Tibial nerve (tissue), 4 donors: ENCODE results near the gene TSEN54.

Source experiments
- EP300 ChIP-seq, 2 donors: sonication (generic); formaldehyde crosslinking; IDR thresholded peaks; one replicate each; pipeline ENCODE4 v1.6.1; 2017; ENCODE audit warnings: antibody characterized with exemption in 2 of 2, mild to moderate bottlenecking in 1 of 2
- POLR2A ChIP-seq, 2 donors: fragments of 450-650 bp; IDR thresholded peaks; one replicate each; pipeline ENCODE4 v1.6.1; 2017; ENCODE audit warnings: antibody characterized with exemption in 2 of 2, mild to moderate bottlenecking in 2 of 2, moderate library complexity in 2 of 2
- TF ChIP-seq, protein P1 (sequence below), 5 experiments: fragments of 200-600 bp in 3 of 5; fragments of 450-650 bp in 2 of 5; sonication (generic) in 3 of 5; IDR thresholded peaks; one replicate each; pipeline ENCODE4 v1.5.1; 2016 to 2019; ENCODE audit warnings: antibody characterized with exemption in 5 of 5, mild to moderate bottlenecking in 3 of 5, moderate library complexity in 2 of 5

DNA sequence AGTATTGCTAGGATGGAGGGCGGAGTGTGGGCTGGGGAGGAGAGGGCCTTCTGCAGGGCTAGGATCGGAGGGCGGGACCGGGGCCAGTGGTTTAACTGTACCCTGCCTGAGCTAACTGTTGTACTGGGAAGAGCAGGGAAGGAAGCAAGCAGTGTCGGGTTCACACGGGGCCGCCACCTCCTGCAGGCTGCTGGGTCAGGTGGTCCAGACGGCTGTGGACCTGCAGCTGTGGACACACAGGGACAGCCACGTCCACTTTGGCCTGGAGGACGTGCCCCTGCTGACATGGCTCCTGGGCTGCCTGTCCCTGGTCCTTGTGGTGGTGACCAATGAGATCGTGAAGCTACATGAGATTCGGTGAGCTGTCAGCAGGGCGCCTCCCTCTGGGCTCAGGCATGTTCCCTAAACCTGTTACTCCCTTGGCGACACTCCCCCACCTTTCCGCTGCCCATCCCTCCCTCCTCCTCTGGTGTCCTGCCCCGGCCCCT, 17.6 kb upstream of the TSEN54 start:
- TF ChIP-seq, protein P1, sequence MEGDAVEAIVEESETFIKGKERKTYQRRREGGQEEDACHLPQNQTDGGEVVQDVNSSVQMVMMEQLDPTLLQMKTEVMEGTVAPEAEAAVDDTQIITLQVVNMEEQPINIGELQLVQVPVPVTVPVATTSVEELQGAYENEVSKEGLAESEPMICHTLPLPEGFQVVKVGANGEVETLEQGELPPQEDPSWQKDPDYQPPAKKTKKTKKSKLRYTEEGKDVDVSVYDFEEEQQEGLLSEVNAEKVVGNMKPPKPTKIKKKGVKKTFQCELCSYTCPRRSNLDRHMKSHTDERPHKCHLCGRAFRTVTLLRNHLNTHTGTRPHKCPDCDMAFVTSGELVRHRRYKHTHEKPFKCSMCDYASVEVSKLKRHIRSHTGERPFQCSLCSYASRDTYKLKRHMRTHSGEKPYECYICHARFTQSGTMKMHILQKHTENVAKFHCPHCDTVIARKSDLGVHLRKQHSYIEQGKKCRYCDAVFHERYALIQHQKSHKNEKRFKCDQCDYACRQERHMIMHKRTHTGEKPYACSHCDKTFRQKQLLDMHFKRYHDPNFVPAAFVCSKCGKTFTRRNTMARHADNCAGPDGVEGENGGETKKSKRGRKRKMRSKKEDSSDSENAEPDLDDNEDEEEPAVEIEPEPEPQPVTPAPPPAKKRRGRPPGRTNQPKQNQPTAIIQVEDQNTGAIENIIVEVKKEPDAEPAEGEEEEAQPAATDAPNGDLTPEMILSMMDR (IDR thresholded peaks at IDR 0.05) = no peak
- TF ChIP-seq EP300 (IDR thresholded peaks at IDR 0.05) (no peak), POLR2A (IDR thresholded peaks at IDR 0.05) (no peak)
